ENCODE results near the gene COX19. TPM values are rescaled to one million over a fixed set of nuclear protein-coding genes. Genes with fewer than 3 reads are reported as not detected.
"Not testable (repeated sequence)": the region's sequence is repeated elsewhere in the genome, so short reads cannot be mapped to it uniquely, and the experiment has no call there.

Gene COX19
- total RNA-seq, 1 experiment from 2014 or later: 10.2 TPM

DNA sequence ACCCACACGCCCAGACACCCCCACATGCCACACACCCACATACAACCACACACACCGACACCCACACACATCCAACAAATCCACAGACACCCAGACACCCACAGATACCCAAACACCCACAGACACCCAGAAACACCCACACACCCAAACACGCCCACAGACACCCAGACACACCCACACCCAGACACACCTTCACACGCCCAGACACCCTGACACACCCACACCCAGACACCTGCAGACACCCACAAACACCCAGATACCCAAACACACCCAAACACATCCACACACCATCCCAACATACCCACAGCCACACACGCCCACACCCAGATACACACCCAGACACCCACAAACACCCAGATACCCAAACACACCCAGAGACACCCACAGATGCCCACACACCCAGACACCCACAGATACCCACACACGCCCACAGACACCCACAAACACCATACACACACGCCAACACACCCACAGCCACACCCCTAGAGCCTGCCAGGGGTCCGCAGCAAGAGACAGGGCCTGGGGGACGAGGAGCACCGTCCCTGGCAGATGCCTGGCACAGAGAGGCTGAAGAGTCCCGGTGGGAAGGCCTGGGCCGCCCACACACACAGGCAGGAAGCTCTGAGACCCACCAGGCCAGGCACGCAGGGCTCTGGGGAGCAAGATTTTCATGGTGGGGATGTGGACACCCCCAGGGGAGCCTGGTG, 36.1 kb upstream of the COX19 start:
- DNase-seq (ENCODE audit: low spot score): no peak

DNA sequence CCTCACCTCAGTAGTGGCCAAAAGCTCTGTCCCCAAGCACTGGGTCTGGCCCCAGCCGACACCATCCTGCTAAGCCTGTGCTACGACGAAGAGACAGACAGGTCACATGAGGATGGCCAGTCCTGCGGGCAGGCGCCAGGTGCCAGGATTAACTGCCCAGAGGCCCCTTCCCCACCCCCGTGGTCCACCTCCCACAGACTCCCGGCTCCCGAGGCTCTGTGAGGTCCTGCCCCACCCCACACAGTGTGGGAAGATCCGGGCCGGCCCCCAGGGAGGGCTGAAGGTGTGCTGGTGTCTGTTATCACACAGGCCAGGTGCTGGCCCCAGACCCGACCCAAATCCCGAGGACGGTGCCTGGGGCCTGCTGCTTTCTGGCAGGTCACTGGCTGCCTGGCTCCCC, 34.9 kb upstream of the COX19 start:
- DNase-seq (ENCODE audit: low spot score): no peak

DNA sequence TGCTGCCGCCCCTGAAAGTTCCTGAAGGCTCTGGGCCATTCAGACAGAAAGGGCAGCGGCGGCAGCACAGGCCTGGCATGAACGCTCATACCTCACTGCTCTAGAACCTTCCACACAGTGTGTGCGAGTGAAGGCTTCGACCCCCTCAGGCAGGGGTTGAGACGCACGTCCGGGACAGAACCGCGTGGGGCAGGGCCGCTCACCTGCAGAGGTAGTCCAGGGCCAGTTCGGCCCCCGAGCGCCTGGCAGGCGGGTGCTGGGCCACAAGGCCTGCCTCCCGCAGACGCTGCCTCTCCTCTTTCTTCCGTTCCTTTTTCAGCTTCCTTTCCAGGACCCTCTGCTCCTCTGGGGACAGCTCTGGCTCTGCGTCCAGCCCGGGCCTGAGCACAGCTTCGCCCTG, 34.4 kb upstream of the COX19 start:
- no peak for DNase-seq (ENCODE audit: low spot score)

DNA sequence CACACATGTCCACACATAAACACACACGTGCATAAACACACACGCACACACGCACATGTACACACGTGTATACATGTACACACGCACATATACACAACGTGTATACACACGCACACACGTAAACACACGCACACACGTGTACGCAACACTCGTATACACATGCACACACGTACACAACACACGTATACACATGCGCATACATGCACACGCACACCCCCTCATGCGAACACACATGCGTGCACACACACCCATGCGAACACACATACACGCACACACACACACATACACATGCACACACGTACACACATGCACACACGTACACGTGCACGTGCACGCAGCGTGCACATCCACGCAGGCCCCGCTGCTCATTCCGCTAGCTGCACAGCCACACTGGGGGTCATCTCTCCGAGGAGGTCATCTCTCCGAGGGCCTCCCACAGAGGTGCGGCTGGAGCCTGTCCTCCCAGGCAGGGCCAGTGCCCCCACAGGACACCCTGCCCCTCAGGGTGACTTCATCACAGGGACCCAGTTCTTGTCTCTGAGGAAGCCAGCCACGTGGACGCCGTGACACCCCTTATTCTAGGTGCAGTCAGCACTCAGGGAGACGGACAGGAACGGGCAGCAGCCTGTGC, 33.5 kb upstream of the COX19 start:
- no peak for DNase-seq (ENCODE audit: low spot score)

DNA sequence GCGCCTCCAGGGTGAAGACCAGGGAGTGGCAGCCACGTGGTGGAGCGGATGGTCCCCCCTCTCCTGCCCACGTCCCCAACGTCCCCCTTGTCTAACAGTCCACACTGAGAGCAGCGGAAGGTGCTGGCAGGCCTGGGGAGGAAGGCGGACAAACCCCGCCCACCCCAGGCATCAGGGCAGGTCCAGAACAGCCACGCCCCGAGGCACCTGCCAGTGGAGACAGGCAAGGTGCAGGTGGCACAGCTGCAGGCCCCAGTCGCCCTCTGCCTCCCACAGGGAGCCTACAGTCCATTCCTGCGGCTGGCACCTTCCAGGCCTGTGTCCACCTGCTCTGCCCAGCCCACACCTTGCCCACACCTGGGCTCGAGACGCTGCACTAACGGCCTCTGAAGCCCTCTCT, 32.6 kb upstream of the COX19 start:
- no peak for DNase-seq (ENCODE audit: low spot score)

DNA sequence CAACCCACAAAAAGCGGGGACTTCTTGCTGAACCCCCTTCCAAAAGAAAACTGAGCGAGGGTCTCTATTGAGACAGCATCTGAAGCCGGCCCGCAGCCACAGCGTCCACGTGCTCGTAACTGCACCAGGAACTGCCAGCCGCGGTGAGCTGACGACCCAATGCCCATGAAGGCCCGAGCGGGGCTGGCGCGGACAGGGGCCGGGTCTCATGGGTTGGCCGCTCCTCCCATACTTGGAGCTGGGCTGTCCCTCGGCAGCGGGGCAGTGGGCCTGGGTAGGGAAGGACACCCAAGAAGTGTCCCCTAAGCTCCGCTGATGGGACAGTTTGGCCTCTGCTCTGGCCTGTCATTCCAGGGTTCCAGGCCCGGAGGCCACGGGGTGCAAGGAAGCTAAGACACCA, 30.0 kb upstream of the COX19 start:
- DNase-seq (ENCODE audit: low spot score): no peak

DNA sequence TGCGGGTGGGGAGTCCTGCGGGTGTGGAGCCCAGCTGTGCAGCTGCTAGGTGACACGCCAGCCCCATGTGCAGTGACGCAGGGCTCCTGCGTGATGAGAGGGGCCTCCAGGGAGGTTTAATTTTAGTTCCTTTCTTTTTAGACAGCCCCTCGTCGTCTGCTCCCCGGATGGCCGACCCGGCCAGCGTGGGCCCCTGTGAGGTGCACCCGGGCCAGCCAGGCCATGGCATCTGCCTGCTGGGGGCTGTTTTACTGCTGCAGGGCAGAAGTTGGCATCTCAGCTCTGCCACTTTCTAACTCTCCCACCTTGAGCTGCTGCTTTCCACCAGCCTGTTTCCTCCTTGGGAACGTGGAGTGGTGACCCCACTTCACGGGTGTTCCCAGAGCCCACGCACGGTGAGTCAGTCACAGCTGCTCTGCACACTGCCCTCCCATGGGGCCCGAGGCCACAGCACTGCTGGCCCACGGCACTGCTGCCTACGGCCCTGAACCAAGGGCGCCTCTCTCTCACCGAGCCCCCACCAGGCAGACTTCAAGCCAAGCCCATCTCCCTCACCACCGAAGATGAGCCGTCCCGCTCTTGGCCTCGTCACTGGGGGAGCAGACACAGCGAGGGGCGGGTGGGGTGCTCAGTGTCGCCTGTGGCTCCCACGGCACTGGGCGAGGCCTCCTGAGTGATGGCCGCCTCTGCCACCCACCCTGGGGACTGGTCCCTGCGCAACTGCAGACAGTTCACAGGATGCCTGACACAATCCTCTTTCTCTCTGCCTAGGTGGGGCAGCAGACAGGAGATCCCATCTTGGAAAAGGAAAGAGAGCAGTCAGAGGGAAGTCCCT, 28.9 kb upstream of the COX19 start:
- DNase-seq (ENCODE audit: low spot score): no peak

DNA sequence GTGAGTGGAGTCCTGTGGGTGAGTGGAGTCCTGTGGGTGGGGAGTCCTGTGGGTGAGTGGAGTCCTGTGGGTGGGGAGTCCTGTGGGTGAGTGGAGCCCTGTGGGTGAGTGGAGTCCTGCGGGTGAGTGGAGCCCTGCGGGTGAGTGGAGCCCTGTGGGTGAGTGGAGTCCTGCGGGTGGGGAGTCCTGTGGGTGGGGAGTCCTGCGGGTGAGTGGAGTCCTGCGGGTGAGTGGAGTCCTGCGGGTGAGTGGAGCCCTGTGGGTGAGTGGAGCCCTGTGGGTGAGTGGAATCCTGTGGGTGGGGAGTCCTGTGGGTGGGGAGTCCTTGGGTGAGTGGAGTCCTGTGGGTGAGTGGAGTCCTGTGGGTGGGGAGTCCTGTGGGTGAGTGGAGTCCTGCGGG, 27.1 kb upstream of the COX19 start:
- not testable (repeated sequence) for DNase-seq (ENCODE audit: low spot score)

DNA sequence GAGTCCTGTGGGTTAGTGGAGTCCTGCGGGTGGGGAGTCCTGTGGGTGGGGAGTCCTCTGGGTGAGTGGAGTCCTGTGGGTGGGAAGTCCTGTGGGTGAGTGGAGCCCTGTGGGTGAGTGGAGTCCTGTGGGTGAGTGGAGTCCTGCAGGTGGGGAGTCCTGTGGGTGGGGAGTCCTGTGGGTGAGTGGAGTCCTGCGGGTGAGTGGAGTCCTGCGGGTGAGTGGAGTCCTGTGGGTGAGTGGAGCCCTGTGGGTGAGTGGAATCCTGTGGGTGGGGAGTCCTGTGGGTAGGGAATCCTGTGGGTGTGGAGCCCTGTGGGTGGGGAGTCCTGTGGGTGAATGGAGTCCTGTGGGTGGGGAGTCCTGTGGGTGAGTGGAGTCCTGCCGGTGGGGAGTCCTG, 26.7 kb upstream of the COX19 start:
- not testable (repeated sequence) for DNase-seq (ENCODE audit: low spot score)

DNA sequence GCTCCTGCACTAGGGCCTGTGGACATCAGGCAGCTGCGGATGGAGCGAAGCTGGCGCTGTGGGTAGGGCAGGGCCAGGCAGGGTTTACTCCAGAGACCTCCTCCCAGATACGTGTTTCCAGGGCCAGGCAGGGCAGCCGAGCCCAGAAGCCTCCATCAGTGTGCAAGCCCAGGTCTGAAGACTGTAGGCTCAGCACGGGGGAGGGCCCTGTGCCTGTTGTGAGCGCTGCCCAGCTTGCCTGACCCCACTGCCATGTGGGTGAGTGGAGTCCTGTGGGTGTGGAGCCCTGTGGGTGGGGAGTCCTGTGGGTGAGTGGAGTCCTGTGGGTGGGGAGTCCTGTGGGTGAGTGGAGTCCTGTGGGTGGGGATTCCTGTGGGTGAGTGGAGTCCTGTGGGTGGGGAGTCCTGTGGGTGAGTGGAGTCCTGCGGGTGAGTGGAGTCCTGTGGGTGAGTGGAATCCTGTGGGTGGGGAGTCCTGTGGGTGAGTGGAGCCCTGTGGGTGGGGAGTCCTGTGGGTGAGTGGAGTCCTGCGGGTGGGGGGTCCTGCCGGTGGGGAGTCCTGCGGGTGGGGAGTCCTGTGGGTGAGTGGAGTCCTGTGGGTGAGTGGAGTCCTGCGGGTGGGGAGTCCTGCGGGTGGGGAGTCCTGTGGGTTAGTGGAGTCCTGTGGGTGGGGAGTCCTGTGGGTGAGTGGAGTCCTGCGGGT, 25.9 kb upstream of the COX19 start:
- not testable (repeated sequence) for DNase-seq (ENCODE audit: low spot score)

DNA sequence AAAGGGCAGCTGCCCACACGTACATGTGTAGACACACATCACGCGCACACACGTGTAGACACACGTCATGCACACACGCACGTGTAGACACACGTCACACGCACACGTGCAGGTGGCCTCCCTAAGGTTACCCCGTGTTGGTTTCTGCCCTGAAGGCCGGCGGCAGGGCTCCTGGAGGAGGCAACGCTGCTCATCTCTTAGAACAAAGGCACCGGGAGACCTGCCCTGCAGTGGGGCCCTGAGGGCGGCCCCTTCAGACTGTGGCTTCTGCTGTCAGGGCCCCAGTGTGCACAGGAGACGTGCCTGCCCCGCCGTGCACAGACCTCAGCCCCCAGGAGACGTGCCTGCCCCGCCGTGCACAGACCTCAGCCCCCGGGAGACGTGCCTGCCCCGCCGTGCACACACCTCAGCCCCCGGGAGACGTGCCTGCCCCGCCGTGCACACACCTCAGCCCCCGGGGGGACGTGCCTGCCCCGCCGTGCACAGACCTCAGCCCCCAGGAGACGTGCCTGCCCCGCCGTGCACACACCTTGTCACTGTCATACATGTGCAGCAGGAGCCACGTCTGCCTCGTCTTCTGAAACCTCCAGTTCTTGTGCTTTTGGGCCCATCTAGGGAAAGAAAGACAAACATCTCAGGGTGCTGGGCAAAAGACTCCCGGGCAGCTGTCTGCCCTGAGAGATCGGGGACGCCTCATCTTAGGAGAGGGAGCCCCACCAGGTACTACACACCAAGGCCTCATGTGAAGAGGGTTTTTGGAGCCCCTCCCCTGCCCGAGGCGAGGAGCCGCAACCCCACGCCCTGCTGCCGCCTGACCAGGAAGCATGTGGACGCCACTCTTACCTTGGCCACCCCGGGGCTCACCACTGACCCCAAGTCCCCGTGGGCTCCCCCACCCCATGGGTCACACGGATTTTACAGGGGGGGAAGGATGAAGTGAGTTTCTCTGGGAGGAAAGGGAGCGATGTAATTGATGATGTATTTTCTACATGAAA, 24.9 kb upstream of the COX19 start:
- no peak for DNase-seq (ENCODE audit: low spot score)

DNA sequence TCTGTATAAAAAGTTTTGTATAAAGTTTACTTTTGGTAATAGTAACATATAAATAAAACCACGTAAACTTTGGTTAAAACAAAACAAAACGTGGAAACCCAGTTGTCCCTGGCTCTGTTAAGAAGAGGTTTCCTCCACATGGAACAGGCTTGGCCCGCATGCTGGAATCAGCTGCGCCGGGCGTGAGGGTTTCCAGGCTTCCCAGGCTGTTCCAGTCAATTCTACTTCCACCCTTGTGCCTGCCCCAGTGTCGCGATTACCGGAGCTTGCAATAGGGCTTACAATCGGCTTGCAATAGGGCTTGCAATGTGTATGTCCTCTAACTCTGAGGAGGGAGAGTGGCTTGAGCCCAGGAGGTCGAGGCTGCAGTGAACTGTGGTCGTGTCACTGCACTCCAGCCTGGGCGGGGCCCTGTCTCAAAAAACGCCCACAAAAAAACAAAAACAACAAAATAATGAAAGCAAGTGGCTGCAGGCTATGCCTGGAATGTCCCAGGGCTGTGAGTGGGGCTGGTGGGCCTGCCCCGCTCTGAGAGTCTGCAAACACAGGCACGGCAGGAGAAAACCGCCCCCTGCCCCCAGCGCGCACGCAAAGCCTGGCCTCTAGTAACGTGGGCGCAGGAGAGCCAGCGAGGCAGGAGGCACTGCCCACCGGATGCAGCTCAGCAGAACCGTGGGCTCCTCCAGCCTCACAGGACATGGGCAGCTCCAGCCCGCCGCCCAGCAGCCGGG, 24.0 kb upstream of the COX19 start:
- DNase-seq (ENCODE audit: low spot score): no peak

DNA sequence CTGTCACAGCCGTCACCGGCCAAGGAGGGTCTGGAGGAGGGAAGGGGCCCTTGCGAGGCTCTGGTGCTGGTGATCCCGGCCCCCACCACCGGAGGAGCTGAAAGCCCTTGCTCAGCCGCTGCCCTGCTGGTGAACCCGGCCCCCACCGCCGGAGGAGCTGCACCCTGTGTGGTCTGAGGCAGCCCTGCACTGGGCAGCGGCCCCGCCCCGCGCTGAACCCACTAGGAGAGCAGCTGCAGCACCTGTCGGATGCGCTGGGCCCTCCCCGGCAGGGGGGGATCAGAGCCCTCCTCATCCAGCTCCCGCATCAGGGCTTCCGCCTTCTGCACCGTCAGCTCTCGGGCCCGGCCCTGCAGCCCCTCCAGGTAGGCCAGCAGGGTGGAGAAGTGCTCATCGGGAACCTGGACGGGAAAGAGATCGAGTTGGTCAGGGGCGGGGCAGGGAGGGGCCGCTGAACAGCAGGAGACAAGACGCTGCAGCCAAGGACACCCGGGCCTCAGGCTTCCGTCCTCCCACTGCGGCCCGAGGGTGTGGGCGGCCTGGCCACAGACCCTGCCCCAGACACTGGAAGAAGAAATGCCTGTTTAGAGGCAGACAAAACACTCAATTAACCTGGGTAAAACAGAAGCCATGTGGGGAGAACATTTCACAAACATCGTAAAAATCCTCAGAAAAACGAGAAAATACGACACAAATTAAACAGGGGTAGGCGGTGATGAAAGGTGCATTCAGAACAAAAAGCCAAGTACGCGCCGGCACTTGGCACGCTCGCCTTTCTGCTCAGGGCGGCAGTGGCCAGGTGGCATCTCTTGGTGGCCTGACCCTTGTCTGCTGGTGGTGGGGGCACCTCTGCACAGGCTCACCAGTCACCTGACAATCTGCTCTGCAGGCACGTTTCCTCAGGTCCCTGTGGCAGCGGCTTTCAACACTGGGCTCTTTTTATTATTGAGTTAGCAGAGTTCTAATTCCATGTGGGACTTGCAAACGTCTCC, 22.4 kb upstream of the COX19 start:
- DNase-seq (ENCODE audit: low spot score): no peak

DNA sequence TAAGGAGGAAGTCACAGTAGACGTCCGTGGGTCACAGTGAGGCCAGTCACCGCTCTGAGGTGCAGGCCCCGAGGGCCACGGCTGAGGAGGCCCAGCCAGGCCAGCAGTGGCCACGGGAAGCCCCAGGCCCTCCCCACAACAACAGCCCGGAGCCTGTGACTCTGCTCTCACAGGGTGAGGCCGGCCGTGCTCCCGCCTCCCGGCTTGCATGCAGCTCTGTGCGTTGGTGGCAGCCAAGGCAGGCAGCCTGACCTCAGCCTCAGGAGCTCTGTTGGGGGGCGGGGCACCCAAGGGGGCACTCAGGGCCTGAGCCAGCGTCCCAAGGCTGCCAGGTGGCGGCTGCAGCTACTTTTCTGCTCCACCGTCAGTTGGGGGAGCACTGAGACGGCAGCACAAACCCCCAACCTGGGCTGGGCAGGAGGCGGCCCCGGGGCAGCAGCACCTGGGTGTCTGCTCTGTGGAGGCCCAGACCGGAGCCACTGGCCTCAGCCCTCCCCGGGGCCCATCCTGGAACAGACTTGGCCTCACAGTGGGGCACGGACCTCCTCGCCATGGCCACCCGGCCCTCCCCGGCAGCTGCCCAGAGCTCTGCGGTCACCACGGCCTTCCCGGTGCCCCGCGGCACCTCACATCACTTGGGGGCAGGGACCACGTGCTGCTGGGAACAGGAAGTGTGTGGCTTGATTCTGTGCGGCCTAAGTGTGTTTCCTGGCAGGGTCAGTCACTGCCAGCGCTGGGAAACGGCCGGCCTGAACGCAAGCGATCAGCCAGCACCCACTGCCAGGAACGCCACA, 20.9 kb upstream of the COX19 start:
- no peak for DNase-seq (ENCODE audit: low spot score)

DNA sequence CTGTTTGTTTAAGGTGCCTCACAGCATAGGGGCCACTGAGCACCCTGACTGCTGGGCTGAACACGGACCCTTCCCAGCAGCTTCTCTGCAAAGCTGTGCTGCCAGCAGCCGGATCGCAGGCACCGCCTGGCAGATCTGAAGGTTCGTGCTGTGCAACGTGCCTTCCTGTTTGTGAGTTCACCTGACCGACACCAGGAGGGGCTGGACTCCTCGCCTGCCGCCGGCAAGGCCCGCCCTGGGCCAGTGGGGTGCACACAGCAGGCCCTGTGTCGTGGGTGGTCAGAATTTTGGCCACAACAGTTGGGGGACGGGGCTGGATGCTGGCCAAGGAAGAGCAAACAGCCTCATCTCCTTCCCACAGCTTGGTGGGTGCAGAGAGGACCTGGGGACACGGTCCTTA, 20.2 kb upstream of the COX19 start:
- no peak for DNase-seq (ENCODE audit: low spot score)

DNA sequence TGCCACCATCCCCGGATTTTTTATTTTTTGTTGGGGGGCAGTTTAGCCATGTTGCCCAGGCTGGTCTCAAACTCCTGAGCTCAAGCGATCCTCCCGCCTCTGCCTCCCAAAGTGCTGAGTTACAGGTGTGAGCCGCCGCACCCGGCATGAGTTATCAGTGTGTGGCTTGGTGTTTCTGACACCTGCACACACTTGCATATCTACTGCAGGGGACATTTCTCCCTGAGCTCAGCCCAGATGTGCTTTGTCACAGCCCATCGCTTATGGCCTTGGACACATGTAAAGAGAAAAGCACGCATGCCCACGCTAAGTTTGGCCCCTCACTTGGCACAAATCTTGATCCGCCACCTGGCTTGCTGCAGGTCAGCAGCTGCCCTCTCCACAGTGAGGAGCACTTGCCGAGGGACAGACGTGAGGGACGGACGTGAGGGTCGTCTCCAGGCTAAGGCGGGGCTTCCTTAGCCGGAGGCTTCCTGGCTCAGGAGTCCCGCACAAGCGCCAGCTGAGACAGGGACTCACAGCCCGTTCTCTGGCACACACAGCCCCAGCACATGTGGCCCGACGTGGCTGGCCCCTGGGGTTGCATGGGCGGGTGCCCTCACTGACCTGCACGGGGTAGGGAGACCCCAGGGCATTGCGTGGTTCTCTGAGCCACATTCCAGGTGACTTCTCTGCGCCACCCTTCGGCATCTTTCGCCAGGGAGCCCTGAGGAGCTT, 19.4 kb upstream of the COX19 start:
- DNase-seq (ENCODE audit: low spot score): no peak

All from H4 (cell line).